GM18511 (cell line): ENCODE results near the gene MIB2.
"Not testable (repeated sequence)": the region's sequence is repeated elsewhere in the genome, so short reads cannot be mapped to it uniquely, and the experiment has no call there.

Experiments used
- ATAC-seq: cut with Tn5 transposase; IDR thresholded peaks from one replicate; pipeline ENCODE4 v1.9.1; 2021; ENCODE audit warnings: mild to moderate bottlenecking, moderate library complexity; ENCODE audit not compliant: unreplicated experiment

MIB2 gene

DNA sequence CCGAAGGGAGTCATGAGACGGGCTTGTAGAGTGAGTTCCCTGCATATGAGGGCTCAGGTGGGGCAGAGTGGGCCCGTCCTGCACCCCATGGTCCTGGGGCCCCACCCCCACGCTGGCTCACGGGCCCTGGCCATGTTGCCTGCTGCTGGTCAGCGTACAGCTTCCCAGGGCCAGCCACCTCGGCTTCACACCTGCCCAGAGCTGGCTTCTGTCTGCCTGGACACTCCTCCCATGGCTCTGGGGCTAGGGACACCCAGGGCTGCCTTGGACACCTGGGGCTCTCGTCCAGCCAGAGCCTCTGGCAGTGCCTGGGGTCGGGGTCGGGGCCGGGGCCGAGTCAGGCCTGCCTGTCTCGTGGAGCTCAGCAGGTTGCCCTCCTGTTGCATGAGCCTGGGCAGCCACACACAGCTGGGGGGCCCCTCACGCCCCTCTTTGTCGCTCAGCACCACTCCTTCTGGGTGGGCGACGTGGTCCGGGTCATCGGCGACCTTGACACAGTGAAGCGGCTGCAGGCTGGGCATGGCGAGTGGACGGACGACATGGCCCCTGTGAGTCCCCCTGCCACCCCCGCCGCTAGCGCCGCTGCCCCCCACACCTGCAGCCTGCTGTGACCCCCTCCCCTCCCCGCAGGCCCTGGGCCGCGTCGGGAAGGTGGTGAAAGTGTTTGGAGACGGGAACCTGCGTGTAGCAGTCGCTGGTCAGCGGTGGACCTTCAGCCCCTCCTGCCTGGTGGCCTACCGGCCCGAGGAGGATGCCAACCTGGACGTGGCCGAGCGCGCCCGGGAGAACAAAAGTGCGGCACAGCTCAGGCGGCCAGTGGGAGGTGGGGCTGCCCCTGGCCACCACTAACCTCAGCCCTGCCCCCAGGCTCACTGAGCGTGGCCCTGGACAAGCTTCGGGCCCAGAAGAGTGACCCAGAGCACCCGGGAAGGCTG lies 11.2 kb downstream of the MIB2 start:
- ATAC-seq = no peak

DNA sequence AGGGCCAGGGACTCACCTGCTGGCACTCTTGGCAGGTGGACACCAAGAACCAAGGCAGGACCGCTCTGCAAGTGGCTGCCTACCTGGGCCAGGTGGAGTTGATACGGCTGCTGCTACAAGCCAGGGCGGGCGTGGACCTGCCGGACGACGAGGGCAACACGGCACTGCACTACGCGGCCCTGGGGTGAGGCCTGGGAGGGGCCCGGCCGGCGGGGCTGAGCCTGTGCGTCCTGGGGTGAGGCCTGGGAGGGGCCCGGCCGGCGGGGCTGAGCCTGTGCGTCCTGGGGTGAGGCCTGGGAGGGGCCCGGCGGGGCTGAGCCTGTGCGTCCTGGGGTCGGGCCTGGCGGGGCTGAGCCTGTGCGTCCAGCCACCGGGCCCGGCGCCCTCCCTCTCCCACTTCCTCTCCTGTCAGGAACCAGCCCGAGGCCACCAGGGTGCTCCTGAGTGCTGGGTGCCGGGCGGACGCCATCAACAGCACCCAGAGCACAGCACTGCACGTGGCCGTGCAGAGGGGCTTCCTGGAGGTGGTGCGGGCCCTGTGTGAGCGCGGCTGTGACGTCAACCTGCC lies 12.0 kb downstream of the MIB2 start:
- ATAC-seq = no peak

DNA sequence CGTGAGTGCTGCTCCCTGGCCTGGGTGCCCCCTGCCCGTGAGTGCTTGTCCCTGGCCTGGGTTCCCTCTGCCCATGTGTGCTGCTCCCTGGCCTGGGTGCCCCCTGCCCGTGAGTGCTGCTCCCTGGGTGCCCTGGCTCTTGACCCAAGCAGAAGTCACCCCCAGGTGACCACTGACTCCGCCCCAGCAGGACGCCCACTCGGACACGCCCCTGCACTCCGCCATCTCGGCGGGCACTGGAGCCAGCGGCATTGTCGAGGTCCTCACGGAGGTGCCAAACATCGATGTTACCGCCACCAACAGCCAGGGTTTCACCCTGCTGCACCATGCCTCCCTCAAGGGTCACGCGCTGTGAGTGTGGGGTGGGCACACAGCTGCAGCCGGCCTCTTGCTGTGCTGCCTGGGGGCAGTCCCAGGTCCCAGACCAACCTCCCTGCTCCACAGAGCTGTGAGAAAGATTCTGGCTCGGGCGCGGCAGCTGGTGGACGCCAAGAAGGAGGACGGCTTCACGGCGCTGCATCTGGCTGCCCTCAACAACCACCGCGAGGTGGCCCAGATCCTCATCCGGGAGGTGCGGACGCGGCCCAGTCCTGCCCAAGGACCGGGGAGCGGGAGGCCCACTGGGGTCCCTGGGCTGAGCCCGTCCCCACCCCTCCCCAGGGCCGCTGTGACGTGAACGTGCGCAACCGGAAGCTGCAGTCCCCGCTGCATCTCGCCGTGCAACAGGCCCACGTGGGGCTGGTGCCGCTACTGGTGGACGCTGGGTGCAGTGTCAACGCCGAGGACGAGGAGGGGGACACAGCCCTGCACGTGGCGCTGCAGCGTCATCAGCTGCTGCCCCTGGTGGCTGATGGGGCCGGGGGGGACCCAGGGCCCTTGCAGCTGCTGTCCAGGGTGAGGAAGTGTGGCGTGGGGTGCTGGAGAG lies 12.8 kb downstream of the MIB2 start:
- ATAC-seq = no peak

DNA sequence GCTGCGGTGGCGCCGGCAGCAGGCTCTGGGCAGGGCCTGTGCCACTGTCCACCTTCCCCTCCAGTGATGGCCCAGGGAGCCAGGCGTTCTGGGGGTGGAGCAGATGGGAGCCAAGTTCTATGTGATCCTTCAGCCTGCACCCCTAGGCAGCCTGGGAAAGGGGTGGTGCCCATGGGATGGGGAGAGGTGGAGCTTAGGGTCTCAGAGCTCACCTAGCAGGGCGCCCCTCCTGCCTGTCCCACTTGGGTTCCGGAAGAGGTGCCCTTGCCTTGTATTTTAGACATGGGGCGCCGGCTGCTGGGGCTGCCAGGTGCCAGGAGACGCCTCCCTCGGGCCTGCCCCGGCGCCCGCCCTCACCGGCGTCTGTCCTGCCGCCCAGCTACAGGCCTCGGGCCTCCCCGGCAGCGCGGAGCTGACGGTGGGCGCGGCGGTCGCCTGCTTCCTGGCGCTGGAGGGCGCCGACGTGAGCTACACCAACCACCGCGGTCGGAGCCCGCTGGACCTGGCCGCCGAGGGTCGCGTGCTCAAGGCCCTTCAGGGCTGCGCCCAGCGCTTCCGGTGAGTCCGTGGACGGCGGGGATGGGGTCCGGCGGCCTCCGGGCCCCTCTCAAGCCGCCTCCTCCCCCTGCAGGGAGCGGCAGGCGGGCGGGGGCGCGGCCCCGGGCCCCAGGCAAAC lies 13.6 kb downstream of the MIB2 start:
- no peak for ATAC-seq

DNA sequence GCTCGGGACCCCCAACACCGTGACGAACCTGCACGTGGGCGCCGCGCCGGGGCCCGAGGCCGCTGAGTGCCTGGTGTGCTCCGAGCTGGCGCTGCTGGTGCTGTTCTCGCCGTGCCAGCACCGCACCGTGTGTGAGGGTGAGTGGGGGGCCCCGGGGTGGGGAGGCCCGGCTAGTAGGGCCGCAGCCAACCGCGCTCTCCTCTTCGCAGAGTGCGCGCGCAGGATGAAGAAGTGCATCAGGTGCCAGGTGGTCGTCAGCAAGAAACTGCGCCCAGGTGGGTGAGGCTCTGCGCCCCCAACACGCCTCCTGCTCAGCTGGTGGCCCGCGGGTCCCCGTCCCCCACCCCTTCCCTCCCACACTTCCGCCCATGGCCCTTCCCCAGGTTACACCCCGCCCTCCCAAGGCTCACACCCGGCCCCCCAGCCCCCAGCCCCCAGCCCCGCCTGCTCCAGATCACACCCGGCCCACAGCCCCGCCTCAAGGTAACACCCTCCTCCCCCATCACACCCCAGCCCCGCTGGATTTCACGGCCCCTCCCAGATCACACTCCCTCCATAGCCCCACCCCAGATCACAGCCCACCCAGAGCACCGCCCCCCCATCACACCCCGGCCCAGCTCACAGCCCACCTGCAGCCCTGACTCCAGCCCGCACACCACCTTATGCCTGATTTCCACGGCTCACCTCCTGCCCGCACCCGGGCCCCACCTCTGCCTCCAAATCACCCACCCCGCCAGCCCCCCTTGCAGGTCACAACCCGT lies 14.3 kb downstream of the MIB2 start:
- ATAC-seq = no peak

DNA sequence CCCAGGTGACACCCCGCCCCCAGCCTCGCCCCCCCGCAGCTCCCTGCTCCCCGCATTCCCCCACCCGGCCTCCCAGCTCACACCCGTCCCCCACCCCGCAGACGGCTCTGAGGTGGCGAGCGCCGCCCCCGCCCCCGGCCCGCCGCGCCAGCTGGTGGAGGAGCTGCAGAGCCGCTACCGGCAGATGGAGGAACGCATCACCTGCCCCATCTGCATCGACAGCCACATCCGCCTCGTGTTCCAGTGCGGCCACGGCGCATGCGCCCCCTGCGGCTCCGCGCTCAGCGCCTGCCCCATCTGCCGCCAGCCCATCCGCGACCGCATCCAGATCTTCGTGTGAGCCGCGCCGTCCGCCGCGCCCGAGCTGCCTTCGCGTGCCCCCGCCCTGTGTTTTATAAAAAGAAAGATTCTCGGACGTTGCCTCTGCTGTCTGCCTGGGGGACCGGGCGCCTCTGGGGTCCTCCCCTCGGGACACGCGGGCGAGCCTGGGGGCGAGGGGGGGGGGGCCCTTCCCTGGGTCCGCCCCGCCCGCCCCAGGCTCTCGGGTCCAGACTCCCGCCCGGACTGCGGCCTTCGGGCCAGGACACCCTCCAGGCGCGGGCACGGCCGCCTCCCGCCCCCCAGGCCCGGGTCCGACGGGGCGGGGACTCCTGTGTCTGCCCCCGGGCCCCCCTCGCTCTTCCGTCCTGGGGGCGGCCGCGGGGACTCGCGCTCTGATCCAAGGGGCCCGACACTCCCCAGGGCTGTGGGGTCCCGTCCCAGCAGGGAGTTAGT lies 15.1 kb downstream of the MIB2 start:
- ATAC-seq = peak; percentile 66

DNA sequence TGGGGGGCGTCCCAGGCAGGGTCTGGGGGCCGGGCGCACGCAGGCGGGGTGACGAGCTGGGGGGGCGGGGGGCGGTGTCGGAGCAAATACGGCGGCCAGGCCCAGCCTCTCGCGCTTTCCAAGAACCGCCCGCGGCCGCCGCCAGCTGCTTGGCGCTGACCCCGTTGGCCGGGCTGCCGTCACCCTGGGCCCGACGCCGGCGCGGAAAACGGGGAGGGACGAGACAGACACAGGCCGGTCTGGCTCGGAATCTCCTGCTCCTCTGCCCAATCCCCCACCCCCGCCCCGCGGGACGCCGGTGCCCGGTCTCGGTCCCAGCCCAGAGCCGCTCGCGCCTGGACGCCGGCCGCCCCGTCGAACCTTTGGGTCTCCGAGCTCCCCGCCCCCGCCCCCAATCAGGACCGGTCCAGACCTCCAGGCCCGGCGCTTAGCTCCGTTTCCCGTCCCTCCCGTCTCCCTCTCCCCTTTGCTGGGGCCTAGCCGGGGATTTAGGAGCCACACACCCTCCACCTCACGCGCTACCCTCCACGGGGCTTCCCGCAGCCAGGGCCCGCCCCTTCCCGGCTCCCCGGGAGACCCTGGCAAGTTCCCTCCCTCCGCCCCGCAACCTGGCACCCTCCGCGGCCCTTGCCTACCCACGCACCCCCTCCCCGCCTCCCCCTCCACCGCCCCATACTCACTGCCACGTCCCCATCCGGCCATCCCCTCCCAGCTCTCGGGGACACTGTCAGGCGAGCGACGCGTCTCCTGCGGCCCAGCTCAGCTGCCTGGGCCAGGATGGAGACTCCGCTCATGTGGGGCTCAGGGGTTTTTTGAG lies 15.9 kb downstream of the MIB2 start:
- no peak for ATAC-seq

DNA sequence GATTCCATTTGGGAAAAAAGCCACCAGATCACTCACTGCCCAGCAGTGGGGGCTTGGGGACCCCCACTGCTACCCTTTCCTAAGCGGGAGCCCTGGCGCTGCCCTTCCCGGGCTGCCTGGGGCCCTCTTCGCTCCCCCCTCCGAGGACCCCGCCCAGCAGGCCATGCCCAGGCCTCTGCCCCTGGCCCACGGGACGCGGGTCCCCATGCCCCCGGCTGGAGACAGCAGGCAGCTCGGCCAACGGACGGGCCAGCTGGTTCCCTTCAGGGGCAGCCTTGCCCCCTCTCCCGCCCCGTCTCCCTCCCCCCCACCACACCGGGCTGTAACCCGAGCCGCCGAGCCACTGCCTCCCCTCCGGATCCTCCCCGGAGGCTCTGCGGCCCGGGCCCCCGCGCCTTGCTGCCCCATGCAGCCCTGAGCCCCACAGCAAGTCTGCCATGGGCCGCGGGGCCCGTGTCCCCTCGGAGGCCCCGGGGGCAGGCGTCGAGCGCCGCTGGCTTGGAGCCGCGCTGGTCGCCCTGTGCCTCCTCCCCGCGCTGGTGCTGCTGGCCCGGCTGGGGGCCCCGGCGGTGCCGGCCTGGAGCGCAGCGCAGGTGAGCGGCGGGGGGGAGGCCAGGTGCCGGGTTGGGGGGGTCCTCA lies 16.6 kb downstream of the MIB2 start, which contains the start of gene MMP23B:
Gene MMP23B (plus strand): TSS at position 392 of the 639 bp plus-strand sequence. CDS start 46 bp downstream, at position 438.
- no peak for ATAC-seq

DNA sequence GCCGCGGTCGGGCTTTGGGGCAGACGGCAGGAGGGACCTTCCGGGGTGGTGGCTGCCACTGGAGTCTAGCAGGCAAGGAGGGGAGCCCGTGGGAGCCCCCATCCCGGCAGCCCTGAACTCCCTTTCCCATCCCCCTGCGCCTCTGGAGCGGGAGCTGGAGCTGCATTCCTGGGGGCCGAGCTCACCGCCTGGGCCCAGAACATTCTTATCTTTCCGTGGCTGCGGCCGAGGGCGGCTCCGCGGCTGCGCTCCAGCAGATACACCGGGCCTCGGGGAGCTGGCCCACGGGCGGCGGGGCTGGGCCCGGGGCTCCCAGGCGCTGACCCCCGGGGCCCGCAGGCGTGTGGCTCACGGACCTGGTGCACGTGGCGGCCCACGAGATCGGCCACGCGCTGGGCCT lies 18.1 kb downstream of the MIB2 start:
- not testable (repeated sequence) for ATAC-seq

DNA sequence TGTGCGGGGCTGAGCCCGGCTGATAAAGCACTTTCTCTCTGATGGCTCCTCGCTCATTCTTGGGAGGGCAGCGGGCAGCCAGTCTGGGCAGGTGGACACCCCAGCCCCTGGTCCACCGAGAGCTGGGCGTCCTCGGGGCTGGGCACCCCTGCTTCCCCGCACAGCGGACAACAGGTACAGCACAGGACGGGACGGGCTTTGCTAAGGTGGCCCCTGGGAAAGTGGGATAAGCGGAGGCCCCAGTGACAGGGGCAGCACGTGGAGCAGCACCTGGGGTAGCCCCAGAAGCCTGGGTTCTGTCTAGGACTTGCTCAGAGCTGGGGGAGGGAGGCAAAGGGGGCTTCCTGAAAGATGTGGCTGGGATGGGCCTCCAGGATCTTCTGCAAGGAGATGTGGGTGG lies 19.3 kb downstream of the MIB2 start:
- ATAC-seq = not testable (repeated sequence)

DNA sequence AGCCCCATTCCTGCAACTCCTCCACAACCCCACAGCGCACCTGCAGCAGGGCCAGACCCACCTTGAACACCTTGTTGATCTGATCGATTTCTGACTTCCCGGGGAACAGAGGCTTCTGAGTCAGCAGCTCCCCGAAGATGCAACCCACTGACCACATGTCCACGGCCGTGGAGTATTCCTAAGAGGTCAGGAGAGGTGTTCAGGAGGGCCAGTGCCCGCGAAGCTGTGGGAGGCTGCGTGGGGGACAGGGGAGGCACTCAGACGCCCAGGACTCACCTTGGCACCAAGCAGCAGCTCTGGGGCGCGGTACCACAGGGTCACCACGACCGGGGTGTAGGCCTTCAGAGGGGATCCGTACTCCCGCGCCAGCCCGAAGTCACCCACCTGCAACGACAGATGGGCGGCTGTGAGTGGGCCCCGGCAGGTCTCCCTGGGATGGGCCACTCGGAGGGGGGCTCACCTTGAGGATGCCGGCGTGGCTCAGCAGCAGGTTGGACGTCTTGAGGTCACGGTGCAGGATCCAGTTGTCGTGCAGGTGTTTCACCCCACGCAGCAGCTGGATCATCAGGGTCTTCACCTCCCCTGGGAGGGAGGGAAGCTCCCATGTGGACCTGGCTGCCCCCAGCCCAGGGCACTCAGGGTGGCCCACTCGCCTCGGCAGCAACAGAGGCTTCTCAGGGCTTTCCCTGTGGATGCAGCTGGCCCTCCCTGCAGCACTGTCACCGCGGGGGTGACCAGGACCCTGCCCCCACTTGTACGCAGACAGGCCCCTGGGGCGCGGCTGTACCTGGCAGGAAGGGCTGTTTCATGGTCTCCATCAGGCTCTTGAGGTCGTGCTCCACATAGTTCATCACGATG lies 21.6 kb downstream of the MIB2 start:
- not testable (repeated sequence) for ATAC-seq

DNA sequence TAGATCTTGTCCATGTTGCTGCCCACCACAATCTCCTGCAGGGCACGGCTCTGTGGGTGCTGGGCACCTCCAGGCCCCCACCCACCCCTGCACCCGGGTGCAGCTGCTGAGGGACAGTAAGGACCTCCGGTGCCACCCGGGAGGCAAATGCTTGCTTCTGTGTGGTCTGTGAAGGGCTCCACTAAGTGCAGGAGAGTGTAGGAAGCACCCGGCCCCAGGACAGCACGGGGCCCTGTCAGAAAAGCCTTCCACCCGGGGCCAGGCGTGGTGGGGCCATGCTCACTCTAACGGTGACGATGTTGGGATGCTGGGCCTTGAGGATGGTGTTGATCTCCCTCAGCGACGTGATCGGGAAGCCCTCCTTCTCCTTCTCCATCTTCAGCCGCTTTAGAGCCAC lies 22.2 kb downstream of the MIB2 start:
- not testable (repeated sequence) for ATAC-seq

DNA sequence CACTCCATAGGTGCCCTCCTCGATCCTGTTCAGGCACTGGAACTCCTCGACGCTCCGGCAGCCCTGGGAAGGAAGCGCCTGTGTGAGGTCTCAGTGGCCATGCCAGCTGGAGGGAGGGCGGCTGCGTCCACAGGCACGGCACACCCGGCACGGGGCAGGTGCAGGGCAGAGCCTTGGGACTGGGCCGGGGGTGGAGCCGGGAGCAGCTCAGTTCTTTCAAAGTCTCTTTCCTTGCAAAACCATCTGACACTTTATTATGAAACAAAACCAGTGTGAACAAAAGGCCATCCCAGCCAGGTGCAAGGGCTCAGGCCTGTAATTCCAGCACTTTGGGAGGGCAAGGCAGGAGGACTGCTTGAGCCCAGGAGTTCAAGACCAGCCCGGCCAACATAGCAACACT lies 23.2 kb downstream of the MIB2 start:
- not testable (repeated sequence) for ATAC-seq

DNA sequence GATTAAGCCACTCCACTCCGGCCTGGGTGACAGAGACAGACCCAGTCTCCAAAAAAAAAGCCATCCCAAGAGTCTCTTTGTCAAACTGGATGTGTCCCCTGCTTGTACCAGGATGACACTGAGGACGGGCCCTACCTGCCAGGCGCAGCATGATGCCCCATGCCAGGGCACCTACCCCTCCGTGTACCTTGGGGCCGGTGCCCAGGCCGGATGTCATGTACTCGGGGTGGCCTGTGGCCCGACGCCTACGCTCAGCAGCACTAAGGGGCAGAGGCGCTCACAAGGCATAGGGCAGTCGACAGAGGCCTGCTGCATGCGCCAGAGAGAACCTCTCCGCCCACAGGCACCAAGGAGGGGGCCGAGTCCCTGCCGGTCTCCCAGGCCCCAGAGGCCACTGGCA lies 24.1 kb downstream of the MIB2 start:
- ATAC-seq = not testable (repeated sequence)

DNA sequence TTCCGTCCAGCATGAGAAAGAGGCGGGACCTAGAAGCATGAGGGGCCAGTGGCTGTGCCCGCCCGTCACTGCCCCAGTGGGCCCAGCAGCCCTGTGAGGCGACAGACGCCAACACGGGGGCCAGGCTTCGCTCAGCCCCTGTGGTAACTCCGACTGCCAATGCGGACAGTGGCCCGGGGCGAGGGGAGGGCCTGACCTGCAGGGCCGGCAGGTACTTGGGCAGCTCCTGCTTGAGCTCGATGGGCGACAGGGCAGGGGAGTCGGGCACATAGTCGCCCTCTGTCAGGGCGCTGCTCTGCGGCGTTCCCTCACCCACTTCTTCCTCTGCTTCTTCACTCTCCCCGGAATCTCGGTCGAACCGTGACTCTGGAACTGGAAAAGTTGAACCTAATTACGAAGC lies 24.8 kb downstream of the MIB2 start:
- not testable (repeated sequence) for ATAC-seq

DNA sequence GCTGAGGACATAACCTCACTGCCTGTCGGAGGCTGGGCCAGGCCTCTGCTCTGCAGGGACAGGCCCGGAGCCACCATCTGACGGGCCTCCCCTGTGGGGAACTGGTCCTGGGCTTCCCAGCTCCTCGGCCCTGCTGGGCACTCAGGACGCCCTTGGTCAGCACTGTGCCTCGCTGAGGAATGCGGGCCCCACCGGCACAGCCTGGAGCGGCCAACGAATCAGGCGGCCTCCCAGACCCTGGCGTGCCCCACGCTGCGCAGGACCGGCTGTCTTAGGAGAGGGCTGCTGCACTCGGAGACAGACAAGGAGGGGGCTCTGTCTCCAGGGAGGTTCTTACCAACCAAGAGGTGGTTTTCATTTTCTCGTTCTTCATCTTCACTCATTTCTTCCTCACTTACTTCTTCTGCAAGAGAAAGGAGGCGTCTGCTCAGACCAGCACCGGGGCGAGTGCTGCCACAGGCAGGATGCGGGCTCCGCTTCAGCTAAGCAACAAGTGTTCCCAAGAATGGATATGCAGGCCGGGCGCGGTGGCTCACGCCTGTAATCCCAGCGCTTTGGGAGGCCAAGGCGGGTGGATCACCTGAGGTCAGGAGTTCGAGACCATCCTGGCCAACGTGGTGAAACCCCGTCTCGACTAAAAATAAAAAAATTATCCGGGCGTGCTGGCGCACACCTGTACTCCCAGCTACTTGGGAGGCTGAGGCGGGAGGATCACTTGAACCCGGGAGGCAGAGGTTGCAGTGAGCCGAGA lies 25.6 kb downstream of the MIB2 start:
- ATAC-seq = not testable (repeated sequence)
